ENCODE results near the gene MKI67. TPM values are rescaled to one million over a fixed set of nuclear protein-coding genes. Genes with fewer than 3 reads are reported as not detected.

Gene MKI67
- total and polyA plus RNA-seq, 2 donors (not counting 3 experiments of a cell fraction or from before 2014, with no cell fraction given), result 16.2 to 125 TPM

DNA sequence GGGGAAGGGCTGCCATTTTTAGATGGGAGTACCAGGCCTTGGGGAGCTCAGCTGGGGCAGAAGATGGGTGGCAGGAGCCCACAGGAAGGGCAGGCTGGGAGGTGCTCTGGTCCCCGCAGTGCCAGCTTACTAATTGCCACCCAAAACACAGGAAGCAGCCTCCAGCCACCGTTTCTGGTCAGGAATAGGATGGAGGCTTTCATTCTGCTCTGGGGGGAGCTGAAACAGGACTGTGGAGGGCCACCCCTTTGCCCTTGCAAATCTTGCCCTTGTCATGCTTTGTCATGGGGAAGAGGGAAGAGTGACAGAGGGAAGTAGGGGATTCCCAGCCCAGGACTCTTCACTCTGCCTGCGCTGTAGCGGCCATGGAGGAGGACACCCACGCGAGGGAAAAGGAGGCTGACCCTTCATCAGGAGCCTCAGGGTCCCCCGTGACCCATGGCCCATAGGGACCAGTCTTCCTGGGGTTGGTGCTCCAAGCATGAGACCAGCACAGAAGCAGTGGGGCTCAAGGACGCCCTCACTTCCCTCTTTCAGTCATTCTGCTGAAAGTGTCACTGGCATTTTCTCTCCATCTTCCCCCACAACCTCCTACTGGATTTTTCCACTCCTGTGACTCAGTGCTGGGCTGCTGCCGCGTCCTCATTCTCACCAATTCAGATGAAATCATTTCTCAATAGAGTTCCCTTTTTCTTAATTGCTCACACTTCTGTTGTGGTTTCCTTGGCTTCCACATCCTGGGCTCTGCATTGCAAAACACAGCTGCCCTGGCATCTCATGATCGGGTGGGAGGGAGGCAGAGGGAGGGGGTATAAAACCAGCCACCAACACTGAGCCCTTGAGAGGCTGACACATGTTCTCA, 61.9 kb downstream of the MKI67 start:
- FAIRE-seq (no peak), DNase-seq (ENCODE audit: low read depth, low spot score) (no peak)
- intact Hi-C loops (cut with micrococcal nuclease) (no loop called here), dilution Hi-C loops (cut with MboI; ENCODE audit: extremely low pct_ligation_motif_present, low sequenced_read_pairs) (no loop called here)
- no peaks in the 10 kb centered on the region for H3K27me3 ChIP-seq (ENCODE audit: control insufficient read depth in 2 of 2, insufficient read depth in 2 of 2, low read length in 2 of 2)
- no peaks in the 10 kb centered on the region for H3K79me2 ChIP-seq (ENCODE audit: control insufficient read depth, insufficient read depth, low read length)
- no peaks in the 10 kb centered on the region for H3K9me1 ChIP-seq (replicated peaks; ENCODE audit: control insufficient read depth, extremely low read depth, insufficient read depth, low read length)
- H3K4me1 ChIP-seq (ENCODE audit: control insufficient read depth, extremely low read depth, insufficient read depth, low read length), result peaks cover 28% of the 10 kb centered on the region
- H3K27ac ChIP-seq (ENCODE audit: insufficient read depth, low read depth, low read length), result no peak overlapping the region
- POLR2A ChIA-PET, result no interaction called here
- H2AFZ ChIP-seq (ENCODE audit: low read depth, low read length), result no peak overlapping the region
- CTCF ChIA-PET, result interaction anchor here (0.7 to 7.3 kb wide), 6 partner anchors 8 to 158 kb away, joined by 4 to 42 read pairs (median 12); partner anchors contain the start of gene PTPRE
- no peaks in the 10 kb centered on the region for H3K9me3 ChIP-seq (replicated peaks; ENCODE audit: control insufficient read depth, insufficient read depth, low read length)
- no TSS peak for BruUV-seq (replicated peaks)
- no peak for TF ChIP-seq POLR2A (IDR thresholded peaks at IDR 0.05; ENCODE audit: low read depth, low read length)
- no peak for TF ChIP-seq EZH2 (IDR thresholded peaks at IDR 0.05; ENCODE audit: borderline replicate concordance, low read depth, low read length, severe bottlenecking)
- no peak for TF ChIP-seq POLR2AphosphoS5 (IDR thresholded peaks at IDR 0.05; ENCODE audit: insufficient read depth, low read depth, low read length)
- TF ChIP-seq JUN (IDR thresholded peaks at IDR 0.05; ENCODE audit: borderline replicate concordance, insufficient read depth, insufficient read length, low read depth), result no peak
- TF ChIP-seq CTCF (IDR thresholded peaks at IDR 0.05; ENCODE audit: extremely low read depth in 1 of 2, insufficient read depth in 1 of 2, low read depth in 1 of 2, low read length in 2 of 2), result no peak
- TF ChIP-seq MAX (IDR thresholded peaks at IDR 0.05; ENCODE audit: insufficient read depth, insufficient read length), result no peak
- no peak for TF ChIP-seq MYC (IDR thresholded peaks at IDR 0.05; ENCODE audit: low read depth, low read length)
- no peak for TF ChIP-seq FOS (IDR thresholded peaks at IDR 0.05; ENCODE audit: borderline replicate concordance, insufficient read depth, low read length)
- no peak for TF ChIP-seq GATA2 (IDR thresholded peaks at IDR 0.05; ENCODE audit: insufficient read depth, insufficient read length, low read depth, low read length)
- no peak overlapping the region for H3K9ac ChIP-seq (replicated peaks; ENCODE audit: extremely low read depth, insufficient read depth, low read length)
- no peak overlapping the region for H3K4me2 ChIP-seq (ENCODE audit: insufficient read depth, low read length)
- H3K36me3 ChIP-seq (ENCODE audit: control insufficient read depth in 2 of 2, extremely low read depth in 1 of 2, insufficient read depth in 2 of 2, low read length in 2 of 2), result peaks cover 2 to 71% of the 10 kb centered on the region in 2 experiments
- H4K20me1 ChIP-seq (replicated peaks; ENCODE audit: control insufficient read depth, extremely low read depth, insufficient read depth, low read length), result no peaks in the 10 kb centered on the region
- H3K4me3 ChIP-seq (replicated peaks in 1 of 3; ENCODE audit: insufficient read depth in 1 of 3, low read depth in 1 of 3, low read length in 3 of 3), result no peak overlapping the region
